Measurements from ENCODE around the gene NCOA3.
"Not testable (repeated sequence)": the region's sequence is repeated elsewhere in the genome, so short reads cannot be mapped to it uniquely, and the experiment has no call there.

The NCOA3 gene

DNA sequence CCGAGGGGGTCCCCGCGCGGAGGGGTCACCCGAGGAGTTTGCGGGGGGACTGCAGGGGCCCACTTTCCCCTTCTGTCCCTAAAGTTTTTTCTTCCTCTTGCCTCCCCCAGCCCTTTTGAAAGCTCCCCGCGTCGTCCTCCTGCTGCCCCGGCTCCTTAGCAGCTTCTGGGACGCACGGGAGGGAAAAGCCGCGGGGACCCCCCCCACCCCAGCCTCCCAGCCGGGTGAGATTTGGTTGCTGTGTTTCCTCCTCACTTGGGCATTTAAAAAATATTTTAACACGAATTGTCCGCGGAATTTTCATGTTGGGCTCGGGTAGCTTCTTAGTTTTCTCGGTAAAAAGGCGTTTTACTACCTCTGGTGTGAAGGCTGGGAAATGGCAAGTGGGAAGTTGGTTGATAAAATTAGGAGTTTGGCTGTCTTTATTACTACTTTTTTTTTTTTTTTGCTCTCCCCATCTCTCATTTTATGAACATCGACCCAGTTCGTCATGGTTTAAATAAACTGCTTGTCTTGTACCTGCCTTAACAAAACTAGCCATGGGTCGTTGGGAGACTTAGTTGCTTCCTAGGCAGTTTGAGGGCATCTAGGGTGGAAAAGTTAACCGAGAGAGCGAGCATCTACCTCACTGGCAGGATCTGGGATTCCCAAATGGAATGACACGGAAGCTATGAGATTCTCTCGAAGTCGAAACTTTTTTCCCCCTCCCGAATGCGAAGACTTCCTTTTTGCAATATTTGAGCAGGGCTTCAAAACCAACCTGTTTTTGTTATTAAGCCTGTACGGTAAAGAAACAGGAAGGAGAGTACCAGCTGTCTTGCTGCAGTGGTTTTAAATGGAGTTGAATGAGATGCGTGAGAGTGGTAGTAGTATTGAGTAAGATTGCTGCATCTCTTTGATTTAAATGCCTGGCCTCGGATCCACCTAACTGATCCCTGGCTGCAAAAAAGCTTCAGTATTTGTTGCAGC, 868 bp downstream of the NCOA3 start:
- DNase-seq = peak; percentile 35

DNA sequence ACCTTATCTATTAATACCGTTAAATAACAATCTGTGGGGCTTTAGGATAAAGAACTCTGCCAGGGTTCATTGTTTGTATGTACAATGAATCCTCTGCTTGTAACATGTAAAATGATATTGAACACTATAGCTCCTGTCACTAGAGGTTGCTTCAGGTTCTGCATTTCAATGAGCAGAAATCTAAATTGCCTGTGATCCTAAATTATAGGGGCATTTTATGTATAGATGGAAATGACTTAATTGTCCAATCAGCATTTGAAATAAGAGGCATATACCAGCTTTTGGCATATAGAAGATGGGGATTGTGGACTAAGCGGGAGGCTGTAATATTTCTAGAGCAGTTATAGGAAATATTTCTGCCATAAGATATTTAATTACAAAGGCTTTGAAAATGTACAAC, 2.0 kb downstream of the NCOA3 start:
- DNase-seq = no peak

DNA sequence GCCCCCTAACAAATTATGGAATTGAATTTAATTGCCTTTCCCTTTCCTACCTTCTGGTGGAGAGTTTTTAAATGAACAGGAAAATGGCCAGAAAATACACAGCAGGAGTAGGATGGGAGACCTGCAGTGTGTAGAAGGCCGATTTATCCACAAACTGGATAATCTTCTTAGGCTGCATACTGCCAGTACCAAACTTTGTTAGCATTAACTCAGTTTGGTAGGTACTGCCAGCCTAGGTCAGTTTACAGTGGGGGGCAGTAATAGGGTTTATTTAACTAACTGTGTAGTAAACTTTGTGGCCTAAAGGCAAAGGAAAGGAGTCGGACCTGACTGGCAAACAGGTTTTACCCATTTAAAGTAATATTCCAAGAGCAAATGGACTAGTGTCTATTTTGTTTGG, 4.6 kb downstream of the NCOA3 start:
- DNase-seq = no peak

DNA sequence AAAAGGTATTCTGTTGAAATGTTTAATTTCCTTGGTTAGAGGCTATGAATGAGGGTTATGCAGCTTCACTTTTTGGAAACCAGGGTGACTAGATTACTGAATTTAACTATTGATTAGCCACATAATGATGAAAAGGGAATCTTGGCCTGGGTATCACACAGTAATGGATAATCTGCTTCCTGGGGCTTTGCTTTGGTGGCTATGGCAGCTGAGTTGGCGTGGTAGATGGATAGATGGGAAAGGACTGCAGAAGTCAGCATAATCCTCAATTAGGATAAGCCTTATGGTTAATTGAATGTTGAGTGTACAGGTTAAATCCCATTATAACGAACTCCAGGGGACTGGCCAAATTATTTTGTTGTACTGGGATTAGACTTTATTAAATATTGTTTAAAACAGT, 5.2 kb downstream of the NCOA3 start:
- DNase-seq = no peak

DNA sequence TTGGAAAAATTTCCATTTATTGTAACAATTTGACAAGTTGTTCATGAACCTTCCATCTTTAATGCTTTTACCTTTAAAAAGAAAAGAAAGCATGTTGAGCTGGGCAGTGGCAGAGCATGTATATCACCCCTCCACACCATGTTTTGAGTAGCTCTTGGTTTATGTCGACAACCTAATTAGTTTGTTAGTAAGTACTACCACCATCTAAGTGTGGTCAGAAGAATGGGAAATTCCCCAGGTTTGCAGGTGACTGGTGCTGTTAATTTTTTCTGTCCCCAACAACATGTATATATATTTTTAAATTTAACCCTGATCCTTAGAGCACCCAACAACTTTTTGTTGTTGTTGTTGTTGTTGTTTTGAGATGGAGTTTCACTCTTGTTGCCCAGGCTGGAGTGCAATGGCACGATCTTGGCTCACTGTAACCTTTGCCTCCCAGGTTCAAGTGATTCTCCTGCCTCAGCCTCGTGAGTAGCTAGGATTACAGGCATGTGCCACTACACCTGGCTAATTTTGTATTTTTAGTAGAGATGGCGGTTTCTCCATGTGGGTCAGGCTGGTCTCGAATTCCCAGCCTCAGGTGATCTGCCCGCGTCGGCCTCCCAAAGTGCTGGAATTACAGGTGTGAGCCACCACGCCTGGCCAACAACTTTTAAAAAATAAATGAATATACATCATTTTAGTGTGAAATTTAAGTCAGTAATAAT, 5.7 kb downstream of the NCOA3 start:
- DNase-seq = not testable (repeated sequence)

DNA sequence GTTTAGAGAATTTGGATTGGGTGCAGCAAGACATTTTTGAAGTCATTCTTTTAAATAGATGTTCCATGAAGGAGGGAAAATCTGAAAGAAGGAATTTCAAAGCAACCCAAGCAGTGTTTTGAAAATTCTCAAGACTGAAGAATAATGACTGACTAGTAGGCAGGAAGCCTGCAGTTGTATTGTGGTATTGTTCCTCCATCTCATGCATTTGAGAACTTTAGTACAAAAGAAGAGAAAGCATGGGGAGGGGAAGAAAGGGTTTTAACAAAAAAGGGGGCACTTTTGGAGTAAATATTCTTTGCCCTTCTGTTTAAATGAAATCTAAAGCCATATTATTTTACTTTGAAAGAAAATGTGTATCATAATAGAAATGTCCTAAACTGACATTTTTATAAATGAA, 6.6 kb downstream of the NCOA3 start:
- DNase-seq = no peak

DNA sequence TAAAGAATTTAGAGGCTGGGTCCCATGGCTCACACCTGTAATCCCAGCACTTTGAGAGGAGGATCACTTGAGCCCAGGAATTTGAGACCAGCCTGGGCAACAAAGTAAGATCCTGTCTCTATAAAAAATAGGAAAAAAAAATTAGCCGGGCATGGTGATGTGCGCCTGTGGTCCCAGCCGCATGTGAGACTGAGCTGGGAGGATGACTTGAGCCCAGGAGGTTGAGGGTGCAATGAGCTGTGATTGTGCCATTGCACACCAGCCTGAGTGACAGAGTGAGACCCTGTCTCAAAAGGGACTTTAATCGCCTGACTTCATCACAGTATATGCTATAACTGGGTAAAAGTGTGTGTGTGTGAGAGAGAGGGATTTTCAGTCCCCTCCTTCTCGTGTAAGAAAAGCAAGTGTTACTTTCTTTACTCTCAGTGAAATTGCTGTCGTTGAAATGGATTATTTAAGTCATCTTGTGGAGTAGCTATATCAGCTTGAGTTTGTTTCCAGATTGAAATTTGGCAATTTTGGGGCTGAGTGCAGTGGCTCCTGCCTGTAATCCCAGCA, 7.5 kb downstream of the NCOA3 start:
- DNase-seq = no peak

DNA sequence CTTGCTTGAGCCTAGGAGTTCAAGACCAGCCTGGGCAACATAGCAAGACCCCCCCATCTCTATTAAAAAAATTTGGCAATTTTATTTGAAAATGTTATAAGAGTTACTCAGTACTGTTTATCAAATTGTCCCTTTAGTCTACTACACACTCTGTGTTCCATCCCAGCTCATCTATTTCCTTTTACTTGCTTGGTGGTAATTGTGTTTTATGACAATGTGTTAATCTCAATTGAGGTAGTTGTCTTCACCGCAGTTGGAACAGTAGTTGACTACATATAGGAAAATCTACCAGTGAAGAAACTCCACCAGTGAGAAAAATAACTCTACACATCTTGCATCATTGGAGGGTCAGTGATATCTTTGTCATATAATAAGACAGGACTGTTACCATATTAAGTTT, 8.0 kb downstream of the NCOA3 start:
- DNase-seq = no peak

DNA sequence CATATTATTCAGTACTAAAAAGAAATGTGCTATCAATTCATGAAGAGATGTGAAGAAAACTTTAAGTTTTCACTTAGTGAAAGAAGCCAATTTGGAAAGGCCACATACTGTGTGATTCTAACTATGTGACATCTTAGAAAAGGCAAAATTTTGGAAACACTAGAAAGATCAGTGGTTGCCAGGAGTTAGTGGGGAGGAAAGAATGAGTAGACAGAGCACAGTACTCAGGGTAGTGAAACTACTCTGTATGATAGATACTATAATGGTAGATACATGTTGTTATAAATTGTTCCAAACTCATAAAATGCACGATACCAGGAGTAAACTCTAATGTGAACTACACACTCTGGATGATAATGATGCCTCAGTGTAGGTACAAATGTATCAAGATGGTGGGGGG, 14.2 kb downstream of the NCOA3 start:
- DNase-seq = no peak

DNA sequence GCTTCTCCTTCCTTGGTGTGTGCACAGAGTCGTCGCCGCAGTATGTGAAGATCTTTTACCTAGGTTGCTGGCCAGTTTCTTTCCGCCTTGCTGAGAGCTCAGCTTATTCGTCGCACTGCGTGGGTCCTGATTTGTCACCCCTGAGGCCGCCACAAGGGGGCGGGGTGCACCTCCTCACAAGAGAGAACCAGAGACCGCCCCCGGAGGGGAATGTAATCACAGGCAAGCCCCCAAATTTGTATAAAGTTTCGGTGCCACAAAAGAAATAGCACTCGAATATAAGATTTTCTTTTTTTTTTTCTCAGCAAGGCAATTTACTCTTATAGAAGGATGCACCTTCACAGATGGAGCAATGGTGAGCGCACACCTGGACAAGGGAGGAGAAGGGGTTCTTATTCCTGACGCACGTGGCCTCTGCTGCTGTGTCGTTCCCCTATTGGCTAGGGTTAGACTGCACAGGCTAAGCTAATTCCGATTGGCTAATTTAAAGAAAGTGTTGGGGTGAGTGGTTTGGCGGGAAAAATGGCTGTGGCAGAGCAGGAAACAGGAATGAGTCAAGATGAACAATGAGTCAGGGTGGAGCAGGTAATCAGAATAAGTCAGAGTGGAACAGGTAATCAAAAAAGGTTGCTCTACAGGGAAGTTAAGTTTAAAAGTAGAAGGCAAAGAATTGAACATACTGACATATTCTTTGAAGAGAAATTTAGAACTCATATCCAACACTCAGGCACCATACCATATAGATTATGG, 19.5 kb downstream of the NCOA3 start:
- DNase-seq = no peak

DNA sequence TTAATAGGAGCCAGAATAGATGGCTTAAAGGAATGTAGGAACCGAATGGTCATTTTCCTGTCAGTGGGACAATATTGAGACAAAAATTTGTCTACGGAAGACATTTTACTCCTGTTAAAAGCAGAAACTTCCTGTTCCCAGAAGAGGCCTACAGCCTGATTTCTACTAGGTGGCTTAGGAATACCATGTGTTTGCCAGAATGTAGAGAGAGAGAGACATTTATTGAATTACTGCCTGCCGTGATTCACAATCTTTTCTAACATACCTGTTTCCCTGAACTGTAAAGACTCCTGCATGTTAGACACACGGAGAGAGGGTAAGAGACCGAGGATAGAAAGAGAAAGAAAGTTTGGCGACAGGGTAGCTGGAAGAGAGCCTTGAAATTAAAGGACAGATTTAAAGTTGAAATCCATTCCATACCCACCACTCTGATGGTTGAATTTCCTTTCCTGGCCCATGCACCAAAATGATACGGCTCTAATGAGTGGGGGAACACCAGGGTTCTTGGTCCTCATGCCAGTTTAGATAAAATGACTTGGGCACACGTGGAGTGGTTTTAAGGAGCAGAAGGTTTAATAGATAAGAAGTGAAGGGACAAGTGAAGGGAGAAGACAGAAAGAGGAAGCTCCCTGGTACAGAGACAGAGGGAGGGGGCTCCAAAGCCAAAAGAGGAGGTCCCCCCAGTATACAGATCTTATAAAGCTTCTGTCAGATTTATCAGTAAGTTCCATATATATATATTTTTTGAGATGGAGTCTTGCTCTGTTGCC, 22.5 kb downstream of the NCOA3 start:
- DNase-seq = no peak

DNA sequence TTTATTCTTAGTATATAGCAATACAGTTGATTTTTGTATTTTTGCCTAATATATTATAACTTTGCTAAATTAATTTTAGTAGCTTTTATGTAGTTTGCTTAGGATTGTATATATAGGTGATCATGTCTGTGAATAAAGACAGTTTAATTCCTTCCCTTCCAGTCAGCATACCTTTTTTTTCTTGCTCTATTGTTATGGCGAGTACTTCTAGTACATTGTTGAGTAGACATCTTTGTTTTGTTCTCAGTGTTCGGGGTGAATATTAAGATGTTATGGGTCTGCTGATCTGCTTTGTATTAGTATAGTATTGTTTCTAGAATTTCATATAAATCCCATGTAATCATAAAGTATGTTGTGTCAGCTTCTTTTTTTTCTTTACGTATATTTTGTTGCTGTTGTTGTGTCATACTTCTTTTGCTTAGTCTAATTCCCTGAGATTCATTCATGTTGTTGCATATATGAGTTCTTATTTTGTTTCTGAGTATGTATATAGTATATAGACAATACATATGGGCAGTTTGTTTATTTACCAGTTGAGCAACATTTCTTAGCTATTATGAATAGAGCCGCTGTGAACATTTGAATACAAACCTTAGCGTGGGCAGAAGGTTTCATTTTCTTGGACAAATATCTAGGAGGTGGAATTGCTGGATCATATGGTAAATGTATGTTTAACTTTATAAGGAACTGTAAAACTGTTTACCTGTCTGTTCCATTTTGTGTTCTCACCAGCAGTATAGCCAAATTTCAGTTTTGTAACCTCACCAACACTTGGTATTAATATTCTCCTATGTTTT, 25.5 kb downstream of the NCOA3 start:
- no peak for DNase-seq

DNA sequence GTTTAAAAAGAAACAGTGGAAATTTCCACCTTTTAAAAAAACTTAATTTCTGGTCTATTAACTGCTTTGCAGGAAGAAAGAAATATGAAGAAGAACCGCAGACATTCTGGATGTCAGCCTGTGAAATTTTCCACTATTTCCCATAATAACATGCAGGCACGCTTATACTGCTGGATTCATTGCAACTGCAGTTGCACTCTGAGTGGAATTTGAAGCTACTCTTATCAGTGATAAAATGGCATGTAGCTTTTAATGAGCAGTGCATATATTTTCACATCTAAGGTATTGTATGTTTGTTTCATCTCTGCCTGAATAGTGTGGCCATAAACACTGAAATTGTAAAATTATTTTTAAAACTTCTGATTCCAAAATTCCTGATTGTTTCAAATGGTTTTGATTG, 28.2 kb downstream of the NCOA3 start:
- DNase-seq = no peak

DNA sequence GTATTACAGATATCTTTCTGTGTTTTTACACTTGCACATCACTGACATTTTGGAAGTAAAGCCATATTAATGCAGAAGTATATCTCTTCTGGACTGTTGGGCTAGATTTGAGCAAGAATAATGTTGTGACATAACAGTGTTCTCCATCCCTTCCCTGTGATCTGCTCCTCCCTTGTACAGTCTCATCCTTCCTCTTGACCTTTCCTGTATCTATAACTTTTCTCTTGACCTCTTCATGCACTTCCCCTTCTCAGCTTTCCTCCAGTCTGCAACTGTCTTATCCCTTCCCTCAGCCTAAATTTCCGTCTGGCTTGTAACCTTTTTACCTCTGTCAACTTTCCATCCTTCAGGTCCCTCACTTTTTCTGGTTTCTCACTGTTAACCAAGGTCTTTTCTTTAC, 29.8 kb downstream of the NCOA3 start:
- no peak for DNase-seq

DNA sequence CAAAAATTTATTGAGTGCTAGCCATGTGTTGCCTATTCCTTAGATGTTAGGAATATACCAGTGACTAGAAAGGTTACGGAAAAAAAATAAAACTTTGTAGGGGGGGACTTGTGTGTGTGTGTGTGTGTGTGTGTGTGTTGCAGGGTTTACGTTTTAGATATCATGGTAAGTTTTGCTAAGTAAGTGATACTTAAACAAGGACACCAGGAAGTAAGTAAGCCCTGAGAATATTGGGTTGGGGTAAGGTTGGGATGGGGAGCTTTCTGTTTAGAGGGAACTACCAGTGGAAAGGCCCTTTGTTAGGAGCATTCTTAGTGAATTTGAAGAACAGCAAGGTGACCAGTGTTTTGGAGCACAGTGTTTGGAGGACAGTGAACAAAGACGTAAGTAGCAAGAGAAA, 30.3 kb downstream of the NCOA3 start:
- no peak for DNase-seq

DNA sequence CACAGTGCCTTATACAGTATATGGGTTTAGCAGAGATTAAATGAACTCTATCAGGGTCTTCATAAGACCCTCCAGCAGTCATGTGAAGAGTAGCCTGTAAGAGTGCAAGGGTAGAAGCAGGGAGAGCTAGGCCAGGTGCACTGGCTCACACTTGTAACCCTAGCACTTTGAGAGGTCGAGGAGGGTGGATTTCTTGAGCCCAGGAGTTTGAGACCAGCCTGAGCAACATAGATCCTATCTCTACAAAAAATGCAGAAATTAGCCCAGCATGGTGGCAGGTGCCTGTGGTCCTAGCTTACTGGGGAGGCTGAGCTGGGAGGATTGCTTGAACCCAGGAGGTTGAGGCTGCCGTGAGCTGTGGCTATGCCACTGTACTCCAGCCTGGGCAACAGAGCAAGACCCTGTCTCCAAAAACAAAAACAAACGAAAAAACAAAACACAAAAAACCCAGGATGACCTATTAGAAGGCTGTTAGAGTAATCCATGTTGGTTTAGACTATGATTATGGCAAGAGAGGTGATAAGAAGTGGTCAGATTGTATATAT, 31.9 kb downstream of the NCOA3 start:
- no peak for DNase-seq

DNA sequence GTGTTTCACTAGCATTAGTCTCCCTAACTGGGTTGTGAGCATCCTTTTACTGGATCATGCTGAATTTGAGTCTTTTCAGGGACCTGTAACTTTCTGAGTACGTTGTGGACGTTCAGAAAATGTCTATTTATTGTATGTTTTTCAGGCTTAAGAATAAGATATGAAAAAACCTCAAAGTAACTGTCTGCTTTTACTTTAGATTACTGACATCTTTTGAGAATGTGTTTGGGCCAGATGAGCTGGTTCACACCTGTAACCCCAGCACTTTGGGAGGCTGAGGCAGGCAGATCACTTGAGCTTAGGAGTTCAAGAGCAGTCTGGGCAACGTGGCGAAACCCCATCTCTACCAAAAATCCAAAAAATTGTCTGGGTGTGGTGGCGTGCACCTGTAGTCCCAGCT, 32.7 kb downstream of the NCOA3 start:
- DNase-seq = no peak

DNA sequence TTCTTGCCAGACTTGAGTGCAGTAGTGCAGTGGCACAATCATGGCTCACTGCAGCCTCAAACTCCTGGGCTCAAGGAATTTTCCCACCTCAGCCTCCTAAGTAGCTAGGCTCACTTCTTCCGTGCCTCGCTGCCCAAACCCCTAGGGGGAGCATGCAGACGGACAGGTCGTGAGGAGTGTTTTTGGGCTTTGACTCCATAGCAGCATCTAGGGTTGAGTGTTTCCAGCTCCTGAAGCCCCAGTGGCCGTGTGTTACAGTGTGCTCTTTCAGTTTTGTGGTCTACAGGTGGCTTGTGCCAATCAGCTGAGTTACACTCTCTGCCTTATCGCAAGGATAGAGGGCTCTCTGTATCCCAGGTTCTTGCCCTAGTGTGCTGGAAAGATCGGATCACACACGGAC, 33.4 kb downstream of the NCOA3 start:
- no peak for DNase-seq

DNA sequence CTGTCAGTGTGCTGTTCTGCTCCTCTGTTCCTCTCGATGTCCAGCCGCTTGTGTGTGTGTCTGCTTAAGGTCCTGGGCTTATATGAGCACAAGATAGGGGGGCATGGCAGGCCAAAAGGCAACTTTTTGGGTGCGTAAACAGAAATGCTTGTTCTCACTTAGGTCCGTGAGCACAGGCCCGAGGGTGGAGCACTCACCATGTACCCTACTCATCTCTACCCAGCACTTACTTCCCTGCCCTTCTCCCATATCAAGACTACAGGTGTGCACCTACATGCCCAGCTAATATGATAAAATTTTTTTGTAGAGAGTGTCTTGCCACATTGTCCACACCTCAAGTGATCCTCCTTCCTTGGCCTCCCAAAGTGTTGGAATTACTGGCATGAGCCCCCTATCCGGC, 34.3 kb downstream of the NCOA3 start:
- DNase-seq = no peak

DNA sequence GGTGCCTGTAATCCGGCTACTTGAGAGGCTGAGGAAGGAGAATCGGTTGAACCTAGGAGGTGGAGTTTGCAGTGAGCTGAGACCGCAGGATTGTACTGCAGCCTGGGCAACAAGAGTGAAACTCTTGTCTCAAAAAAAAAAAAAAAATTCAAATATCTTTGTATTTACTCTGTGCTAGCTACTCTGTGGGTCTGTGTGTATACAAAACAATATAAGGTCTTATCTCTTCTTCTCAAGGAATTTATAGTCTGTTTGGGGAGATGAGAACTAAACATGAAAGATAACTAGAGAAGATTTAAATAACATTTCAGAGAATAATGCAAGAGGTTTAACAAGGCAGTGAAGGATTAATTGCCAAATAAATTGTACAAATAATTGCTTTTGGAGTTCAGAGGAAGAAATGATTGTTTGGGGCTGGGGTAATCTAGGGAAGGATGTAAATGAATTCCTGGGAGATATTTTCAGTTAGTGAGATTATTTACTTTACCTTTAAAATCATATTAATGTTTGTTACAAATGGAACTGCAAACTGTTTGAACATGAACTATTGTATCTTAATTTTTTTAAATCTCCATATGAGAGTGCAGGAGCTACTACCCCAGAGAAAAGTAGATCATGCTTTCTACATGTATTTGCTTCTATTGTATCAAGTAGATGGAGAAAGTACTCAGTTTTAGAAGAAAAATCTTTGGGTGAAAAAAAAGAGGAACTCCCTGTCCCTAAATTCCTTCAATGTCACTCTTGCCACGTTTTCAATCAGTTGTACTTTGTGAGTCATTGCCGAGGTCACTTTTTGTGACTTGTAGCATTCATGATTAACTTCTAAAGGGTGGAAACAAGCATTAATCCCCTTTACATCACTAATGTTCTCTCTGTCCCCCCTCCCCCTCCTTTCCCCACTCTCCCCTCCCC, 39.0 kb downstream of the NCOA3 start:
- DNase-seq = peak; percentile 7
